Measurements from ENCODE around the gene PRIMA1. TPM values are rescaled to one million over a fixed set of nuclear protein-coding genes. Genes with fewer than 3 reads are reported as not detected.

PRIMA1 gene
- total RNA-seq, 1 experiment from 2014 or later: 1.0 TPM

- TF ChIP-seq CTCF (IDR thresholded peaks at IDR 0.05; ENCODE audit: insufficient read depth in 1 of 2, low read depth in 1 of 2, low read length in 1 of 2, severe bottlenecking in 1 of 2, unreplicated experiment in 1 of 2): no peak
- no TSS peak for BruUV-seq (replicated peaks)
- Mint-ChIP-seq H3K4me3 (ENCODE audit: unreplicated experiment) (no peak overlapping the region), H3K9me3 (ENCODE audit: unreplicated experiment) (peaks cover 11% of the 10 kb centered on the region), H3K27ac (ENCODE audit: unreplicated experiment) (no peak overlapping the region), H3K36me3 (ENCODE audit: insufficient read depth, unreplicated experiment) (no peaks in the 10 kb centered on the region), H3K4me1 (ENCODE audit: low read depth, unreplicated experiment) (peaks cover 7% of the 10 kb centered on the region), H3K27me3 (ENCODE audit: insufficient read depth, unreplicated experiment) (no peaks in the 10 kb centered on the region)
- no peaks in the 10 kb centered on the region for H3K9me3 ChIP-seq
- H3K4me1 ChIP-seq: no peaks in the 10 kb centered on the region
- no peak overlapping the region for H3K4me3 ChIP-seq (ENCODE audit: low read depth, low read length)
- intact Hi-C loops (cut with micrococcal nuclease; ENCODE audit: unreplicated experiment): no loop called here
- no peaks in the 10 kb centered on the region for H3K27me3 ChIP-seq (replicated peaks; ENCODE audit: control insufficient read depth, insufficient read depth, low read length)
- H3K36me3 ChIP-seq (ENCODE audit: control insufficient read depth, insufficient read depth, low read length): no peaks in the 10 kb centered on the region
- POLR2A ChIA-PET: no interaction called here
- no peak for DNase-seq
- CTCF ChIA-PET: no interaction called here
Measured at GRCh38 chr14:93745603-93746273, 42.5 kb downstream of the PRIMA1 start.

- ChIA-PET CTCF (no interaction called here), POLR2A (no interaction called here)
- Histone ChIP-seq H3K9me3 (no peaks in the 10 kb centered on the region), H3K27me3 (replicated peaks; ENCODE audit: control insufficient read depth, insufficient read depth, low read length) (no peaks in the 10 kb centered on the region), H3K4me1 (no peaks in the 10 kb centered on the region), H3K4me3 (ENCODE audit: low read depth, low read length) (no peak overlapping the region), H3K36me3 (ENCODE audit: control insufficient read depth, insufficient read depth, low read length) (no peaks in the 10 kb centered on the region)
- H3K4me3 Mint-ChIP-seq (ENCODE audit: unreplicated experiment): no peak overlapping the region
- no peak for TF ChIP-seq CTCF (IDR thresholded peaks at IDR 0.05; ENCODE audit: insufficient read depth in 1 of 2, low read depth in 1 of 2, low read length in 1 of 2, severe bottlenecking in 1 of 2, unreplicated experiment in 1 of 2)
- H3K4me1 Mint-ChIP-seq (ENCODE audit: low read depth, unreplicated experiment): peaks cover 7% of the 10 kb centered on the region
- intact Hi-C loops (cut with micrococcal nuclease; ENCODE audit: unreplicated experiment): no loop called here
- no TSS peak for BruUV-seq (replicated peaks)
- no peaks in the 10 kb centered on the region for H3K36me3 Mint-ChIP-seq (ENCODE audit: insufficient read depth, unreplicated experiment)
- H3K9me3 Mint-ChIP-seq (ENCODE audit: unreplicated experiment): peaks cover 11% of the 10 kb centered on the region
- no peaks in the 10 kb centered on the region for H3K27me3 Mint-ChIP-seq (ENCODE audit: insufficient read depth, unreplicated experiment)
- no peak for DNase-seq
- no peak overlapping the region for H3K27ac Mint-ChIP-seq (ENCODE audit: unreplicated experiment)
Measured at GRCh38 chr14:93744876-93745275, 43.4 kb downstream of the PRIMA1 start.

- Histone ChIP-seq H3K36me3 (ENCODE audit: control insufficient read depth, insufficient read depth, low read length) (no peaks in the 10 kb centered on the region), H3K27me3 (replicated peaks; ENCODE audit: control insufficient read depth, insufficient read depth, low read length) (no peaks in the 10 kb centered on the region), H3K4me1 (no peaks in the 10 kb centered on the region), H3K9me3 (no peaks in the 10 kb centered on the region), H3K4me3 (ENCODE audit: low read depth, low read length) (no peak overlapping the region)
- H3K4me3 Mint-ChIP-seq (ENCODE audit: unreplicated experiment): no peak overlapping the region
- no peak overlapping the region for H3K27ac Mint-ChIP-seq (ENCODE audit: unreplicated experiment)
- DNase-seq: no peak
- ChIA-PET CTCF (no interaction called here), POLR2A (no interaction called here)
- no peaks in the 10 kb centered on the region for H3K36me3 Mint-ChIP-seq (ENCODE audit: insufficient read depth, unreplicated experiment)
- BruUV-seq (replicated peaks): no TSS peak
- H3K4me1 Mint-ChIP-seq (ENCODE audit: low read depth, unreplicated experiment): peaks cover 7% of the 10 kb centered on the region
- intact Hi-C loops (cut with micrococcal nuclease; ENCODE audit: unreplicated experiment): no loop called here
- peaks cover 11% of the 10 kb centered on the region for H3K9me3 Mint-ChIP-seq (ENCODE audit: unreplicated experiment)
- H3K27me3 Mint-ChIP-seq (ENCODE audit: insufficient read depth, unreplicated experiment): no peaks in the 10 kb centered on the region
- TF ChIP-seq CTCF (IDR thresholded peaks at IDR 0.05; ENCODE audit: insufficient read depth in 1 of 2, low read depth in 1 of 2, low read length in 1 of 2, severe bottlenecking in 1 of 2, unreplicated experiment in 1 of 2): no peak
Measured at GRCh38 chr14:93744176-93744575, 44.1 kb downstream of the PRIMA1 start.
